Measurements from ENCODE around the gene MLF1.

Gene MLF1, protein sequence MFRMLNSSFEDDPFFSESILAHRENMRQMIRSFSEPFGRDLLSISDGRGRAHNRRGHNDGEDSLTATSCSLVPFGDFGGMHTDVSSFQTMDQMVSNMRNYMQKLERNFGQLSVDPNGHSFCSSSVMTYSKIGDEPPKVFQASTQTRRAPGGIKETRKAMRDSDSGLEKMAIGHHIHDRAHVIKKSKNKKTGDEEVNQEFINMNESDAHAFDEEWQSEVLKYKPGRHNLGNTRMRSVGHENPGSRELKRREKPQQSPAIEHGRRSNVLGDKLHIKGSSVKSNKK

DNA sequence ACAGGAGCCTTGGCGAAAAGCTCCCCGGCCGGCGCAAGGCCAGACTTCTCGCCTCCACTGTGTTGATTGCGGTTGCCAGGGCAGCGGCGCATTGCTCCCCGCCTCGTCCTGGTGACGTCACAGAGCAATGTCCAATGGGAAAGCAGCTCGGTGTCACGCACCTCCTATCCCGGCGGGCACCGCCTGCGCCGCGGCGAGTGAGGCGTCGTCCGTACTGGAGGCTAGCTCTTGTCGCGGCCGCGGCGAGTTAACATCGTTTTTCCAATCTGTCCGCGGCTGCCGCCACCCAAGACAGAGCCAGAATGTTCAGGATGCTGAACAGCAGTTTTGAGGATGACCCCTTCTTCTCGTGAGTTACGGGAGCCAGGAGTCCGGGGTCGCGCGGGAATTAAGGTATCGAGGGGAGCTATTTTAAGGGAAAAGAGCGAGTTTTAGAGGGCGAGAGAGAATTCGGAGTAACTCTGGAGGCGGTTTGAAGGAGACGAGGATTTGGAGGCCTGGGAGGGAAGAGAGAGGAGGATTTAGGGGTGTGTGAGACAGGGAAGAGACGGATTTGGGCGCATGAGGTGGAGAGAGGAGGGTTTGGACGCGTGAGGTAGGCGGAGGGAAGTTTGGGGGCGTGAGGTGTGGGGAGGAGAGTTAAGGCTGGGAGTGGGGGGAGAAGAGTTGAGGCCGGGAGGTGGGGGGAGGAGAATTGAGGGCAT lies at the start of gene MLF1:
Gene MLF1, plus strand, starts transcription at position 196 of the 704 bp plus-strand sequence. Its CDS starts 107 bp downstream, at position 303.
- peak within 1 kb of the TSS; percentile 61 for H3K4me3 ChIP-seq (ENCODE audit: low read depth, low read length)
- TF ChIP-seq, protein P1, sequence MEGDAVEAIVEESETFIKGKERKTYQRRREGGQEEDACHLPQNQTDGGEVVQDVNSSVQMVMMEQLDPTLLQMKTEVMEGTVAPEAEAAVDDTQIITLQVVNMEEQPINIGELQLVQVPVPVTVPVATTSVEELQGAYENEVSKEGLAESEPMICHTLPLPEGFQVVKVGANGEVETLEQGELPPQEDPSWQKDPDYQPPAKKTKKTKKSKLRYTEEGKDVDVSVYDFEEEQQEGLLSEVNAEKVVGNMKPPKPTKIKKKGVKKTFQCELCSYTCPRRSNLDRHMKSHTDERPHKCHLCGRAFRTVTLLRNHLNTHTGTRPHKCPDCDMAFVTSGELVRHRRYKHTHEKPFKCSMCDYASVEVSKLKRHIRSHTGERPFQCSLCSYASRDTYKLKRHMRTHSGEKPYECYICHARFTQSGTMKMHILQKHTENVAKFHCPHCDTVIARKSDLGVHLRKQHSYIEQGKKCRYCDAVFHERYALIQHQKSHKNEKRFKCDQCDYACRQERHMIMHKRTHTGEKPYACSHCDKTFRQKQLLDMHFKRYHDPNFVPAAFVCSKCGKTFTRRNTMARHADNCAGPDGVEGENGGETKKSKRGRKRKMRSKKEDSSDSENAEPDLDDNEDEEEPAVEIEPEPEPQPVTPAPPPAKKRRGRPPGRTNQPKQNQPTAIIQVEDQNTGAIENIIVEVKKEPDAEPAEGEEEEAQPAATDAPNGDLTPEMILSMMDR (conservative IDR thresholded peaks at IDR 0.05; ENCODE audit: low read depth, low read length), result no peak
- DNase-seq (ENCODE audit: low read depth), result peak; percentile 97

DNA sequence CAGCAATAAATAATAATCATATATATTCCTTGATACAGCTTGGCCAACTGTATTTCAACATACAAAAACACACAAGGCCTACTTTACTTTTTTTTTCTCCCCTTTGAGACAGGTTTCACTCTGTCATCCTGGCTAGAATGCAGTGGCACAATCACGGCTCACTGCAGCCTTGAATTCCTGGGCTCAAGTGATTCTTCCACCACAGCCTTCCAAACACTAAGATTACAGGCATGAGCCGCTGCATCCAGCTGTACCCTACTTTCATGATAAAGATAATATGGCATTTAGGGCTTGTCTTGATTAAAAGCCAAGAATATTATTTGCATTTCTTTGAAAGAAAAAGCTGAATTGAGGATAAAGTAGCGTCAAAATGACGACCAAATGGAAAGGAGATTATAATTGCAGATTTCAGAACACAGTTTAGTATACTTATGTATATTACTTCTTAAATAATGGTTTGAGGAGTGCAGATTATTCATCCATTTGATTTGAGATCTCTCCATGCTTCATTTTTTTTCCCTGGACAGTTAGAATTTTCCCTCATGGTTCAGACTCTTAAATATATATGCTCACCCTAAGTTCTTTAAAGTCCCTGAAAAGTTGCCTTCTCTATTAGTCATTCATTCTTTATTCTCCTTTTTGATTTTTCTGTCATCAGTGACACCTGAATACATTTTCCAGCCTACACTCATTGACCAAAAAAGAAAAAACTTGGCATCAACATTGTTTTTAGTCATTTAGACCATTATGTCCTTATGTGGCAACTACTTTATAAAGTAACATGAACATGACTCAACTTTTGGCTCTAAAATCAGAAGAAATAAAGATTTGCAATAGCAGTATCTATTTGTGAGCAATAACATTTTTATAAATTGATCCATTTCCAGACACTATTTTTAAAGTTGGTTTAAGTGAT lies 48.5 kb upstream of the MLF1 start:
- peak; percentile 36 for DNase-seq (ENCODE audit: low read depth)
- TF ChIP-seq, protein P1 (conservative IDR thresholded peaks at IDR 0.05; ENCODE audit: low read depth, low read length), result no peak
- H3K4me3 ChIP-seq (ENCODE audit: low read depth, low read length), result no peak overlapping the region

DNA sequence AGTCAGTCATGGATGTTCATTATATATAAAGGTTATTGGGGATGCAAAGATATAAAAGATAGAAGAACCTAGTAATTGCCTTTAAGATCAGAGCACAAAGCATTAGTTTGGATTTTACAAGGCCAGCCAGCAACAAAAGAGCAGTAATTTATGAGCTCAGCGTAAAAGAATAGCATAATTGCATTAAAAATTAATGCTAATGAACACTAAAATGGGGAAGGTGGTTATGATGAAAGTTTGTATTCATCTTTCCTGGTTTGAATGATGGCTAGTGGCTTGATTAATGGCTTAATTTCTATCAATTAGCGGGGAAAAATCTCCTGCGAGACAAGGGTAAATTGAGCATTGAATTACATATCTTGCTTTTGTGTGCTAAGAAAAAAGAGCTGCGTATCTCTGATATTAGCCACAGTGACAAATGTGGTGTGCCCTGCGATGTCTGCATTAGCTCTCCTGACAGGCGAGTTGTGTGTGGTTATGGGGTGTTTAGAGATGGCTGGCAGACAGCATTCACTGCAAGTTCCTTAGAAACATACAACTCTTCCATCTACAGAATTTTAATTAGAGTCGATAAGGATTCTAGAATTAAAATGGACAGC lies 42.8 kb upstream of the MLF1 start:
- TF ChIP-seq, protein P1 (conservative IDR thresholded peaks at IDR 0.05; ENCODE audit: low read depth, low read length), result no peak
- DNase-seq (ENCODE audit: low read depth), result no peak
- no peak overlapping the region for H3K4me3 ChIP-seq (ENCODE audit: low read depth, low read length)

DNA sequence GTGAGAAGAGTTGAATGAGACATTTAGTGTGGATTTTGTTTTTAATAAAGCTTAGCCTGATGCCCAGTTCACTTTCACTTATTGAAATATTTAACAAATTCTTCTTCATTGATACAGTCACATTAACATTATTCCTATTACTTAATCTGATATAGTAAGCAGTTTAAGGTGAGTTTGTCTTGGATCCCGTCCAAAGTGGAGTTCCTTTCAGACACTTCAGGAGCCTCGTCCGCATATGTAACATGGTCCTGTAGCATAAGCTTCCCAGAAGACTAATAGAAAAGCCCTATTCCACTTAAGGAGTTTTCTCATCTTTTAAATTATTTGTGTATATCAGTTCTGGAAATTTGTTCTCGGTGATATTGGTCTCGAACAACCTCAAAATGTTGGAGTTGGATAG lies 39.7 kb upstream of the MLF1 start:
- TF ChIP-seq, protein P1 (conservative IDR thresholded peaks at IDR 0.05; ENCODE audit: low read depth, low read length), result no peak
- no peak overlapping the region for H3K4me3 ChIP-seq (ENCODE audit: low read depth, low read length)
- DNase-seq (ENCODE audit: low read depth), result peak; percentile 32

DNA sequence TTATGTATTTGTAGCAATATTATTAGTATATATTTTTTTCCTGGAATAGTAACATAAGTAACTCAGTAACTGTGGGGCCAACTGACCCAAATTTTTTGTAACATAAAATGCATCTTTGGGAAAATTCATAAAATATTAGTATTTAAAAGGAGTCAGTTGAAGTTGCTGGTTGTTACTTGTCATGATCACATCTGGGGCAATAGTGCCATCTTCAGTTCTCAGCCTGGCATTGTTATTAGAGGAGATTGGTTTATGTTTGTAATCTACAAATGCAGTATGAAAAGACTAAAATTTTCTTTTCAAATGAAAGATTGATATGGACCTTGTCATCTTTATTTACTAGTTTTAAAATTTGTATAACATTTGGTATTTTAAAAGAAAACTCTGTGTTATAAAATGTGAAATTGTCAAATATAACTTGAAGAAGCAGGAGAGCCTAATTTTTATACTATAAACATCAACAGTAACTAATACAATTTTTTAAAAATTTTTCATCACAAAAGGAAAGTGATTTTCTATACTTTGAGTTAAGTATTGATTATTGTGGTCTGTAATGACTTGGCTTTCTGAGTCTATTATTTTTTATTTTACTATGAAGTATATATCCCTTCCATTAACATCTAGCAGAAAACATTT lies 38.8 kb upstream of the MLF1 start:
- TF ChIP-seq, protein P1 (conservative IDR thresholded peaks at IDR 0.05; ENCODE audit: low read depth, low read length), result peak; percentile 70
- no peak overlapping the region for H3K4me3 ChIP-seq (ENCODE audit: low read depth, low read length)
- peak; percentile 79 for DNase-seq (ENCODE audit: low read depth)

DNA sequence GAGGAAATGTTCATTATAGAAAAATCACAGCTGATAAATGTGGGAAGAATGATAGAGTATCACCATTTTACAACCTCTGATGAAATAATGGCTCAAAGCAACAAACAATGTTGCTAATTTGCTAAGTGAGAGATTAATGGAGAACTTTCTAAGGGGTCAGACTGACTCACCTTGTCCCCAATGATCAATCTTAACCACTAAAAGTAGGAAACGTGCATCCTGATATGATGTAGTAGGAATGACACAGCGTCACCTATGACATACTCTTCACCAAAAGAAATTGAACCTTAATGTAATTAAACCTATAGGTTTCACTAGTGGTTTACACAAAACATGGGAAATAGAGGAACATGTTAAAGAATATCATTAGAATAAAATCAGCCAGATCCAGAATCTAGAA lies 35.1 kb upstream of the MLF1 start:
- TF ChIP-seq, protein P1 (conservative IDR thresholded peaks at IDR 0.05; ENCODE audit: low read depth, low read length), result no peak
- no peak for DNase-seq (ENCODE audit: low read depth)
- H3K4me3 ChIP-seq (ENCODE audit: low read depth, low read length), result no peak overlapping the region

Data from choroid plexus epithelial cell (primary cell).